ENCODE data around the gene OR2F2. TPM values are rescaled to one million over a fixed set of nuclear protein-coding genes. Genes with fewer than 3 reads are reported as not detected.

OR2F2 gene
- total RNA-seq, 1 experiment from 2014 or later: not detected

GRCh38 chr7:143983960-143984359 is 48.9 kb downstream of the OR2F2 start:
- H3K9me3 ChIP-seq (ENCODE audit: control insufficient read depth in 1 of 2, insufficient read depth in 1 of 2, low read depth in 1 of 2, low read length in 2 of 2): no peaks in the 10 kb centered on the region
- no peaks in the 10 kb centered on the region for H3K36me3 ChIP-seq (ENCODE audit: control insufficient read depth in 1 of 2, insufficient read depth in 2 of 2, low read length in 2 of 2)
- no TSS peak for BruUV-seq (replicated peaks)
- H3K4me3 ChIP-seq (replicated peaks in 1 of 2; ENCODE audit: low read depth in 1 of 2, low read length in 2 of 2): no peak overlapping the region
- CTCF ChIA-PET: no interaction called here
- H3K27me3 ChIP-seq (ENCODE audit: insufficient read depth, low read length): no peaks in the 10 kb centered on the region
- no peak for DNase-seq (ENCODE audit: low read depth, low spot score)
- H3K4me2 ChIP-seq (ENCODE audit: low read length): no peak overlapping the region
- no peak overlapping the region for H2AFZ ChIP-seq (ENCODE audit: low read depth, low read length, poor library complexity, severe bottlenecking)
- no peak overlapping the region for H3K9ac ChIP-seq (ENCODE audit: low read length)
- no peaks in the 10 kb centered on the region for H4K20me1 ChIP-seq (ENCODE audit: insufficient read depth)
- no peaks in the 10 kb centered on the region for H3K4me1 ChIP-seq (ENCODE audit: control insufficient read depth in 1 of 2, insufficient read depth in 2 of 2, low read length in 2 of 2)
- H3K9me2 ChIP-seq (ENCODE audit: insufficient read depth): no peaks in the 10 kb centered on the region
- no peaks in the 10 kb centered on the region for H3K79me2 ChIP-seq (ENCODE audit: insufficient read depth, low read length)
- no peak for ATAC-seq
- no peak overlapping the region for H3K27ac ChIP-seq (ENCODE audit: low read depth, low read length)
- RAD21 ChIA-PET (ENCODE audit: low non-redundant PET in 1 of 2, low total read pairs in 2 of 2, uncharacterized antibody in 2 of 2, unreplicated experiment in 2 of 2): no interaction called here
- intact Hi-C loops (cut with micrococcal nuclease): no loop called here
- POLR2A ChIA-PET: no interaction called here
- TF ChIP-seq CEBPB (IDR thresholded peaks at IDR 0.05; ENCODE audit: low read depth) (no peak), CTCF (IDR thresholded peaks at IDR 0.05 in 2 of 3, conservative IDR thresholded peaks at IDR 0.05 in 1 of 3; ENCODE audit: borderline replicate concordance in 1 of 3, insufficient read depth in 1 of 3, low read depth in 2 of 3, low read length in 2 of 3) (no peak), TCF7L2 (IDR thresholded peaks at IDR 0.05; ENCODE audit: borderline replicate concordance, extremely low read depth, insufficient read depth, insufficient read length) (no peak), SIN3A (IDR thresholded peaks at IDR 0.05; ENCODE audit: low read depth) (no peak), ZFX (IDR thresholded peaks at IDR 0.05) (no peak), SRF (IDR thresholded peaks at IDR 0.05; ENCODE audit: low read depth) (no peak), EGR1 (IDR thresholded peaks at IDR 0.05; ENCODE audit: low read depth) (no peak), RAD21 (IDR thresholded peaks at IDR 0.05; ENCODE audit: low read depth) (no peak), POLR2A (IDR thresholded peaks at IDR 0.05; ENCODE audit: borderline replicate concordance, extremely low read depth, insufficient read depth, insufficient read length) (no peak), ZBTB33 (IDR thresholded peaks at IDR 0.05; ENCODE audit: extremely low read depth, insufficient replicate concordance, low read length) (no peak), YY1 (IDR thresholded peaks at IDR 0.05; ENCODE audit: extremely low read depth, insufficient replicate concordance, low read depth, low read length) (no peak), ZNF274 (IDR thresholded peaks at IDR 0.05; ENCODE audit: low read depth, low read length) (no peak), EZH2phosphoT487 (IDR thresholded peaks at IDR 0.05; ENCODE audit: borderline replicate concordance) (no peak)

Other genes with a start within 250 kb of the OR2F2 start
- not detected for gene CTAGE6, start 177.5 kb upstream of the OR2F2 start, total RNA-seq (2021; ENCODE audit: unreplicated experiment)
- gene TCAF1, start 33.1 kb upstream of the OR2F2 start, total RNA-seq (2021; ENCODE audit: unreplicated experiment): 58.4 TPM
- not detected for gene OR2F1, start 19.6 kb downstream of the OR2F2 start, total RNA-seq (2021; ENCODE audit: unreplicated experiment)
- not detected for gene OR6B1, start 65.1 kb downstream of the OR2F2 start, total RNA-seq (2021; ENCODE audit: unreplicated experiment)
- gene OR2A5, start 113.7 kb downstream of the OR2F2 start, total RNA-seq (2021; ENCODE audit: unreplicated experiment): not detected
- gene OR2A25, start 134.6 kb downstream of the OR2F2 start, total RNA-seq (2021; ENCODE audit: unreplicated experiment): not detected
- gene OR2A12, start 151.0 kb downstream of the OR2F2 start, total RNA-seq (2021; ENCODE audit: unreplicated experiment): not detected
- not detected for gene OR2A2, start 174.3 kb downstream of the OR2F2 start, total RNA-seq (2021; ENCODE audit: unreplicated experiment)
- not detected for gene OR2A14, start 187.9 kb downstream of the OR2F2 start, total RNA-seq (2021; ENCODE audit: unreplicated experiment)
- gene CTAGE4, start 248.2 kb downstream of the OR2F2 start, total RNA-seq (2021; ENCODE audit: unreplicated experiment): 6.0 TPM

All from HCT116 (cell line).